Thyroid gland (tissue), 4 donors: ENCODE data around the gene PPM1M.

Source experiments
- POLR2A ChIP-seq, 2 donors: fragments of 450-650 bp; IDR thresholded peaks; one replicate each; pipeline ENCODE4 v1.6.1; 2017; ENCODE audit warnings: antibody characterized with exemption in 2 of 2, mild to moderate bottlenecking in 2 of 2, moderate library complexity in 1 of 2
- TF ChIP-seq, protein P1 (sequence below), 6 experiments: fragments of 200-600 bp in 3 of 6; fragments of 450-650 bp in 3 of 6; sonication (generic) in 3 of 6; IDR thresholded peaks; one replicate each; pipeline ENCODE4 v1.5.1; 2016 to 2019; ENCODE audit warnings: antibody characterized with exemption in 6 of 6, mild to moderate bottlenecking in 2 of 6, inconsistent platforms in 1 of 6, moderate library complexity in 1 of 6

DNA sequence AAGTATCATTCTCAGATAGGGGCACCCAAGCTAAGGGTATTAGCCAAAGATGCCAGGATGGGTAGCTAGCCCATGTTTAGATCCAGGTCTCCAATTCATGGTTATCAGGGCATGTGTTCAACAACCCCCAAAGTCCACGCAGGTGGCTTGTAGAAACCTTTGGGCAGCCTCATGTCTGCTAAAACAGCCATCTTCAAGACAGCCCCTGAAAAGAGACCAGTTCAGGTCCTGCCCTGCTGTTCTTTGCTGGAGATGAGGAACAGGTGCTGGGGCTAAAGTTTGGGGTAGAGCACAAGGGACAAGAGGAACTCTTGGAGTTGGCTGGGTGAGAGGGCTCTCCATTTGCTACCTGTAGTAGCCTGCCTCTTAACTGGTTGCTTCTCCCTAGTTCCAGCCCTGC, 4.6 kb downstream of the PPM1M start:
- TF ChIP-seq, protein P1, sequence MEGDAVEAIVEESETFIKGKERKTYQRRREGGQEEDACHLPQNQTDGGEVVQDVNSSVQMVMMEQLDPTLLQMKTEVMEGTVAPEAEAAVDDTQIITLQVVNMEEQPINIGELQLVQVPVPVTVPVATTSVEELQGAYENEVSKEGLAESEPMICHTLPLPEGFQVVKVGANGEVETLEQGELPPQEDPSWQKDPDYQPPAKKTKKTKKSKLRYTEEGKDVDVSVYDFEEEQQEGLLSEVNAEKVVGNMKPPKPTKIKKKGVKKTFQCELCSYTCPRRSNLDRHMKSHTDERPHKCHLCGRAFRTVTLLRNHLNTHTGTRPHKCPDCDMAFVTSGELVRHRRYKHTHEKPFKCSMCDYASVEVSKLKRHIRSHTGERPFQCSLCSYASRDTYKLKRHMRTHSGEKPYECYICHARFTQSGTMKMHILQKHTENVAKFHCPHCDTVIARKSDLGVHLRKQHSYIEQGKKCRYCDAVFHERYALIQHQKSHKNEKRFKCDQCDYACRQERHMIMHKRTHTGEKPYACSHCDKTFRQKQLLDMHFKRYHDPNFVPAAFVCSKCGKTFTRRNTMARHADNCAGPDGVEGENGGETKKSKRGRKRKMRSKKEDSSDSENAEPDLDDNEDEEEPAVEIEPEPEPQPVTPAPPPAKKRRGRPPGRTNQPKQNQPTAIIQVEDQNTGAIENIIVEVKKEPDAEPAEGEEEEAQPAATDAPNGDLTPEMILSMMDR (IDR thresholded peaks at IDR 0.05): no peak
- no peak for TF ChIP-seq POLR2A (IDR thresholded peaks at IDR 0.05)
